GM12873 (cell line): ENCODE data around the gene ACCS.
A peak's percentile ranks its signal among the peaks of the same experiment; 100 is the strongest.

Experiments used
- TF ChIP-seq, protein P1 (sequence below): IDR thresholded peaks from 2 replicates; pipeline ENCODE4 v1.5.1; 2012; ENCODE audit warnings: low read depth, mild to moderate bottlenecking, moderate library complexity, low read length, control low read depth; ENCODE audit not compliant: insufficient read depth; ENCODE audit errors: missing control alignments

ACCS gene

GRCh38 chr11:44120169-44120568 is 54.1 kb downstream of the ACCS start:
- TF ChIP-seq, protein P1, sequence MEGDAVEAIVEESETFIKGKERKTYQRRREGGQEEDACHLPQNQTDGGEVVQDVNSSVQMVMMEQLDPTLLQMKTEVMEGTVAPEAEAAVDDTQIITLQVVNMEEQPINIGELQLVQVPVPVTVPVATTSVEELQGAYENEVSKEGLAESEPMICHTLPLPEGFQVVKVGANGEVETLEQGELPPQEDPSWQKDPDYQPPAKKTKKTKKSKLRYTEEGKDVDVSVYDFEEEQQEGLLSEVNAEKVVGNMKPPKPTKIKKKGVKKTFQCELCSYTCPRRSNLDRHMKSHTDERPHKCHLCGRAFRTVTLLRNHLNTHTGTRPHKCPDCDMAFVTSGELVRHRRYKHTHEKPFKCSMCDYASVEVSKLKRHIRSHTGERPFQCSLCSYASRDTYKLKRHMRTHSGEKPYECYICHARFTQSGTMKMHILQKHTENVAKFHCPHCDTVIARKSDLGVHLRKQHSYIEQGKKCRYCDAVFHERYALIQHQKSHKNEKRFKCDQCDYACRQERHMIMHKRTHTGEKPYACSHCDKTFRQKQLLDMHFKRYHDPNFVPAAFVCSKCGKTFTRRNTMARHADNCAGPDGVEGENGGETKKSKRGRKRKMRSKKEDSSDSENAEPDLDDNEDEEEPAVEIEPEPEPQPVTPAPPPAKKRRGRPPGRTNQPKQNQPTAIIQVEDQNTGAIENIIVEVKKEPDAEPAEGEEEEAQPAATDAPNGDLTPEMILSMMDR = peak; percentile 31

- TF ChIP-seq, protein P1 = no peak
Measured at GRCh38 chr11:44125598-44125997, 59.5 kb downstream of the ACCS start.

DNA sequence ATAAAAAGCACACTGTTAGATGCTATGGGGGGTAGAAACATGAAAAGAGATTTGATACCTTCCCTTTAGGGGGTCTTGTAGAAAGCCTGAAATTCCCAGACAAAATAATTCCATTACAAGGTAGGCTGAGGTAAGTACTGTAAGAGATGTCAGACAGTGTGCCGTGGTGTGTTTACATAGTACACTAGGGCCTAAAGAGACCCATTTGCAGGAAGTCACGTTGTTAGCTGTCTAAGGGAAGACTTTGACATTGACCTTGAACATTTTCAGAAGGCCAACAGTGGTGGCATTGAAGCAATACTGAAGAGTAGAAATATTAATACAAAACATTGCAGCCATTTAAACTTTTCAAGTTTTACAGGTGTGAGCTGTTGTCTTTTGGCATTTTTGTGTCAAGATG is 60.2 kb downstream of the ACCS start:
- TF ChIP-seq, protein P1 = no peak

GRCh38 chr11:44127130-44127529 is 61.1 kb downstream of the ACCS start:
- TF ChIP-seq, protein P1 = no peak

DNA sequence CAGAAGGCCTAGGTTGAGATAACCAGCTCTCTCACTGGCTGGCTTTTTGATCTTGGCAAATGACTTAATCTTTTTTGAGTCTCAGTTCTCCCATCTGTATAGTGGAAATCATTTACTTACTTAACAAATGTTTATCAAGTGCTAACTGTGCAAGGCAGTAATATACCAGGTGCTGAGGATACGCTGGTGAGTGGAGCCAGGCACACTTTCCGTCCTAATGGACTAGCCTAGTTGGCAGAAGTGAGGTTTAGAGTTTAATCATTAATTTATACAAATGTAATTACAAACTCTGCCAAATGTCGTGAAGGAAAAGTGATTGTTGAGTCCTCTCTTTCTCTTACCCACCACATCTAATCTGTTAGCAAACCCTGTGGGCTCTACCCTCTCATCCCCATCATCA is 62.7 kb downstream of the ACCS start:
- TF ChIP-seq, protein P1 = no peak

DNA sequence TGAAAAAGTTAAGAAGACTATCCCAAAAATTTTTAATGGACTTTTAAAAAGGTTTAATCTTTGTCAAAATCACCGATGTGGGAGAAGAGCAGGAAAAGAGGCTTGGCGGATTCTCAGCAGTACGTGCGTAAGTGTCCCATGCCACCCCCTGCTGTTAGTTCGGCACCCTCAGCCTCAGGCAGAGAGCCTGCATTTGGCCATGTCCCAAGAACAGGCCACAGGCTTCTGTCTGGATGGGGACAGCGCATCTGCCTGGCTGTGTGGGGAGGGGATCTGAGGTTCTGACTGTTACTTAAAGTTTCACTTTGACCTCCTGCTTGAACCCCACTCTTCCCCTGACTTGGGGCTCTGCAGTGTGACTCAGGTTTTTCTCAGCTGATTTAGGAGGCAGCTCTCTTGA is 64.7 kb downstream of the ACCS start:
- TF ChIP-seq, protein P1 = no peak

GRCh38 chr11:44133335-44133946 is 67.4 kb downstream of the ACCS start:
- TF ChIP-seq, protein P1 = peak; percentile 61
